PFSK-1 (cell line): Measurements from ENCODE around the gene TMEM225B. TPM values are rescaled to one million over a fixed set of nuclear protein-coding genes. Genes with fewer than 3 reads are reported as not detected.

Experiments
- FOXP2 ChIP-seq: optimal IDR thresholded peaks from 2 replicates; pipeline ENCODE3; 2011; ENCODE audit warnings: borderline replicate concordance, control low read depth, inconsistent platforms; ENCODE audit not compliant: insufficient read depth; ENCODE audit errors: extremely low read length, extremely low read depth
- POLR2AphosphoS5 ChIP-seq: IDR thresholded peaks from 2 replicates; pipeline ENCODE4 v1.6.1; 2012; ENCODE audit warnings: low read depth, mild to moderate bottlenecking, control low read depth, low read length, moderate library complexity
- SIN3A ChIP-seq: IDR thresholded peaks from 2 replicates; pipeline ENCODE4 v1.6.1; 2012; ENCODE audit warnings: mild to moderate bottlenecking, low read length, moderate library complexity, borderline replicate concordance; ENCODE audit not compliant: insufficient read depth
- TAF1 ChIP-seq: IDR thresholded peaks from 2 replicates; pipeline ENCODE4 v1.6.1; 2012; ENCODE audit warnings: low read length, control low read depth, borderline replicate concordance; ENCODE audit not compliant: insufficient read depth
- polyA plus RNA-seq: library from polyadenylated mRNA; unstranded; fragments of >200 nt; gene quantifications from one replicate; pipeline ENCODE4 v1.2.1, GENCODE V29; 2012; ENCODE audit warnings: low read depth, missing spikeins; ENCODE audit not compliant: insufficient read length
- TF ChIP-seq, protein P1 (sequence below), 2 experiments: IDR thresholded peaks; 2 replicates each; pipeline versions ENCODE4 v1.6.1 to v1.8.0; 2011 to 2012; ENCODE audit warnings: low read depth in 2 of 2, low read length in 2 of 2, control low read depth in 1 of 2, inconsistent platforms in 1 of 2, mild to moderate bottlenecking in 1 of 2, moderate library complexity in 1 of 2; ENCODE audit not compliant: insufficient read depth in 1 of 2

TMEM225B gene, protein sequence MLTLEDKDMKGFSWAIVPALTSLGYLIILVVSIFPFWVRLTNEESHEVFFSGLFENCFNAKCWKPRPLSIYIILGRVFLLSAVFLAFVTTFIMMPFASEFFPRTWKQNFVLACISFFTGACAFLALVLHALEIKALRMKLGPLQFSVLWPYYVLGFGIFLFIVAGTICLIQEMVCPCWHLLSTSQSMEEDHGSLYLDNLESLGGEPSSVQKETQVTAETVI
- polyA plus RNA-seq, result 0.58 TPM

DNA sequence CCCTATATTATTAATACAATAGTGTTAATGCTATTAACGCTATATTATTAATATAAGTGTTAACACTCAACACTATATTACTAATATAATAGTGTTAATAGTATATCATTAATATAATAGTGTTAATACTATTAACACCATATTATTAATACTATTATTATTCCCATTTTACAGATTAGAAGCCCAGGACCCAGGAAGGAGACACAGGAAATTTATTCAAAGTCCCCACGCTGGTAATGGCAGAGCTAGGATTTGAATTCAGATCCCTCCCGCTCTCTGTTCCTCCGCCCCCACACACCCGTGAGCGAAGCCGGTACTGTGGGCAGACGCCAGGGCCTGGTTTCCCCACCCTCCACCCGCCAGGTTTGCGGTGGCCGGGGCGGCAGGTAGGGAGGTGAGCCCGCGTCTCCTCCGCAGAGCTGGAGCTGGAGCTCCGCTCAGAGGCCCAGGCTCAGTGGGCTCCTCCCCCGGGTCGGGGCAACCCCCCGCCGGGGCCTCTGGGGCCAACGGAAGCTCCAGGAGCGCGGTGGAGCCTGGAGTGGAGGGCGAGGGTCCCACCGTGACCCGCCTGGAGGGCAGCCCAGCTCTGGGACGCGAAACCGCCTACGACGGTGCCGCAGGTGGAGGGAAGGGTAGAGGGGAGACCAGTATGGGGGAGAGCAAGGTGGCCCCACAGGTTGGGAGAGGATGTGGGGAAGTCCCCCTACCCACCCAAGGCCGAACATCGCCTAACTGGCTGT is at the start of gene TMEM225B:
Gene TMEM225B, plus strand, starts transcription at position 506 of the 740 bp plus-strand sequence. CDS start 6,122 bp downstream, outside the sequence.
- TF ChIP-seq FOXP2 (no peak), TAF1 (no peak), POLR2AphosphoS5 (no peak), SIN3A (no peak)
- TF ChIP-seq, protein P1, sequence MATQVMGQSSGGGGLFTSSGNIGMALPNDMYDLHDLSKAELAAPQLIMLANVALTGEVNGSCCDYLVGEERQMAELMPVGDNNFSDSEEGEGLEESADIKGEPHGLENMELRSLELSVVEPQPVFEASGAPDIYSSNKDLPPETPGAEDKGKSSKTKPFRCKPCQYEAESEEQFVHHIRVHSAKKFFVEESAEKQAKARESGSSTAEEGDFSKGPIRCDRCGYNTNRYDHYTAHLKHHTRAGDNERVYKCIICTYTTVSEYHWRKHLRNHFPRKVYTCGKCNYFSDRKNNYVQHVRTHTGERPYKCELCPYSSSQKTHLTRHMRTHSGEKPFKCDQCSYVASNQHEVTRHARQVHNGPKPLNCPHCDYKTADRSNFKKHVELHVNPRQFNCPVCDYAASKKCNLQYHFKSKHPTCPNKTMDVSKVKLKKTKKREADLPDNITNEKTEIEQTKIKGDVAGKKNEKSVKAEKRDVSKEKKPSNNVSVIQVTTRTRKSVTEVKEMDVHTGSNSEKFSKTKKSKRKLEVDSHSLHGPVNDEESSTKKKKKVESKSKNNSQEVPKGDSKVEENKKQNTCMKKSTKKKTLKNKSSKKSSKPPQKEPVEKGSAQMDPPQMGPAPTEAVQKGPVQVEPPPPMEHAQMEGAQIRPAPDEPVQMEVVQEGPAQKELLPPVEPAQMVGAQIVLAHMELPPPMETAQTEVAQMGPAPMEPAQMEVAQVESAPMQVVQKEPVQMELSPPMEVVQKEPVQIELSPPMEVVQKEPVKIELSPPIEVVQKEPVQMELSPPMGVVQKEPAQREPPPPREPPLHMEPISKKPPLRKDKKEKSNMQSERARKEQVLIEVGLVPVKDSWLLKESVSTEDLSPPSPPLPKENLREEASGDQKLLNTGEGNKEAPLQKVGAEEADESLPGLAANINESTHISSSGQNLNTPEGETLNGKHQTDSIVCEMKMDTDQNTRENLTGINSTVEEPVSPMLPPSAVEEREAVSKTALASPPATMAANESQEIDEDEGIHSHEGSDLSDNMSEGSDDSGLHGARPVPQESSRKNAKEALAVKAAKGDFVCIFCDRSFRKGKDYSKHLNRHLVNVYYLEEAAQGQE (IDR thresholded peaks at IDR 0.05; ENCODE audit: insufficient read depth in 1 of 2, low read depth in 2 of 2, low read length in 2 of 2), result no peak

DNA sequence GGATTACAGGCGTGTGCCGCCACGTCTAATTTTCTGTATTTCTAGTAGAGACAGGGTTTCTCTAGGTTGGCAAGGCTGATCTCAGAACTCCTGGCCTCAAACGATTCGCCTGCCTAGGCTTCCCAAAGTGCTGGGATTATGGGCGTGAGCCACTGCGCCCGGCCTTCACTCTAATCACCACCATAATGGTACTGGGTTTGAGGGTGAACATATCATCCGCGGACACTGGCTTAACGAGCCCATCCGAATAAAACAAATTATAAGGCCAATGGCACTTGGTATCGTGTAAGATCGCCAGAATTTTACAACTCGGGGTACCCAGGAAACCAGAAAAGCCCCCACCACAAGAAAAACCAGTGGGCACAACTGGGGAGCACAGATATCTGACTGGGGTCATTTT is 46.7 kb upstream of the TMEM225B start:
- TF ChIP-seq, protein P1 (IDR thresholded peaks at IDR 0.05; ENCODE audit: insufficient read depth in 1 of 2, low read depth in 2 of 2, low read length in 2 of 2), result no peak
- TF ChIP-seq SIN3A (no peak), POLR2AphosphoS5 (no peak), TAF1 (no peak), FOXP2 (no peak)

DNA sequence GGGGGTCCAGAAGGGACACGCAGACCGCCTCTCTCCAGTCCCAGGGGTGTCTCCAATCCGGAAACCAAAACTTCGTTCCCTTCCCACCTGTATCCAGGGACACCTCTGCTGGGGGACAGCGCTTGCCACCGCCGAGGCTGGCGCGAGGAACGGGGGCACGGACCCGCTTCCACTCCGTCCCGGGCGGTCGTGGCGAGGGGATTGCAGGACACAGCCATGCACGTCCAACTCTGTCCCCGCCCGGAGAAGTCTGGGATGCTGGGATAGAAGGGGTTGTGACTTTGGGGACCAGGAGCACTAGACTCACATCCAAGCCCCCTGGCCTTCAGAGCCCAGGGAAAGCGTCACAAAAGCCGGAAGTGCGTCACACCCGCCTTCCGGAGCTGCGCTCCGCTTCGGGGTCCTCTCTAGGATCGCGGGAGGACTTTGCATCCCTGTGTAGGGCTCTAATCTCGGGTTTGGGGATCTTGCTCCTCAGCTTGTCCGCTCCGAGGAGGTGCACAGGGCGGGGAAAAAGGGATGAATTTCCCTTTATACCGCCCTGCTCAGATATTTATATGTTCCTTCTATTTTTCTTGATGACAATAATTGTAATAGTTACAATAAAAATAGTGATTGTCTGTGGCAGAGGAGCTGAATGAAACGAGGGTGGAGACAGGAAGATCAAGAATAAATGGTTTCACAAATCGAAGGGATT is 46.2 kb upstream of the TMEM225B start, which contains the start of gene FAM200A:
Gene FAM200A, minus strand, starts transcription at position 348 of the 697 bp plus-strand sequence. CDS start 3,707 bp downstream, outside the sequence.
- TF ChIP-seq, protein P1 (IDR thresholded peaks at IDR 0.05; ENCODE audit: insufficient read depth in 1 of 2, low read depth in 2 of 2, low read length in 2 of 2), result no peak
- TF ChIP-seq TAF1 (peak; percentile 79; the same call in 1 of the 2 replicates), FOXP2 (peak; percentile 13), POLR2AphosphoS5 (peak; percentile 96)

DNA sequence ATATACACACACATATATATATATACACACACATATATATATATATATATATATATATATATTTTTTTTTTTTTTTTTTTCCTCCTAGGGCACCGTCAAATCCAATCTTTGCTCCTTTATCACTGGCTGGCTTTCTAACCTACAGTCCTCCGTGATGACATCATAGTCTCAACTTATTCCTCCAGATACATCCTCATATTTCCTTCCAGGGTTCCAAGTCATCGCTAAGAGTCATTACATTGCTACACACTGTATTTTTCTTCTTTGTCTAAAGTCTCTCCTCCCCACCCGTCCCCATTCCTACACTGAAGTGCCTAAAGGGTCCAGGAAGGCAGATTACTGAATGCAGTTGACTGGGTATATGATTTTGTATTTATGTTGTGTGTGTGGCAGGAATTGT is 45.0 kb upstream of the TMEM225B start:
- no peak for TF ChIP-seq SIN3A
- TF ChIP-seq, protein P1 (IDR thresholded peaks at IDR 0.05; ENCODE audit: insufficient read depth in 1 of 2, low read depth in 2 of 2, low read length in 2 of 2), result no peak
- no peak for TF ChIP-seq POLR2AphosphoS5
- TF ChIP-seq FOXP2, result no peak
- no peak for TF ChIP-seq TAF1
